SK-N-SH treated with all-trans-retinoic acid at 6 μM for 48 hours (cell line): ENCODE measurements around the gene RPL32.

Experiments
- PPARA ChIP-seq: fragments of 250-450 bp; sonication (Bioruptor Pico); IDR thresholded peaks from 2 replicates; pipeline ENCODE4 v1.5.0; 2020; ENCODE audit warnings: mild to moderate bottlenecking, borderline replicate concordance
- RARB ChIP-seq: fragments of 250-450 bp; sonication (Bioruptor Pico); IDR thresholded peaks from 2 replicates; pipeline ENCODE4 v1.8.0; 2021; ENCODE audit warnings: mild to moderate bottlenecking, moderate library complexity
- TCF4 ChIP-seq: fragments of 250-450 bp; sonication (Bioruptor Pico); IDR thresholded peaks from 2 replicates; pipeline ENCODE4 v1.8.0; 2021; ENCODE audit warnings: mild to moderate bottlenecking, moderate library complexity, borderline replicate concordance
- ZFP3 ChIP-seq: fragments of 250-450 bp; sonication (Bioruptor Pico); IDR thresholded peaks from 2 replicates; pipeline ENCODE4 v1.5.0; 2020; ENCODE audit warnings: mild to moderate bottlenecking, moderate library complexity
- ZFP30 ChIP-seq: fragments of 450-650 bp; formaldehyde crosslinking; IDR thresholded peaks from 2 replicates; pipeline ENCODE4 v1.5.0; 2022; ENCODE audit warnings: mild to moderate bottlenecking, moderate library complexity
- ZNF565 ChIP-seq: fragments of 450-650 bp; formaldehyde crosslinking; conservative IDR thresholded peaks from 2 replicates; pipeline ENCODE4 v1.5.0; 2020; ENCODE audit warnings: low read depth, mild to moderate bottlenecking, moderate library complexity
- ZNF8 ChIP-seq: fragments of 450-650 bp; formaldehyde crosslinking; IDR thresholded peaks from 2 replicates; pipeline ENCODE4 v1.5.0; 2020; ENCODE audit warnings: mild to moderate bottlenecking, moderate library complexity
- TF ChIP-seq, protein P1 (sequence below): fragments of 250-450 bp; sonication (Bioruptor Pico); IDR thresholded peaks from 2 replicates; pipeline ENCODE4 v1.5.0; 2020; ENCODE audit warnings: mild to moderate bottlenecking, moderate library complexity
- TF ChIP-seq, protein P2 (sequence below): fragments of 250-450 bp; sonication (Bioruptor Pico); IDR thresholded peaks from 2 replicates; pipeline ENCODE4 v1.8.0; 2020; ENCODE audit warnings: mild to moderate bottlenecking, moderate library complexity, borderline replicate concordance
- TF ChIP-seq, protein P3 (sequence below): fragments of 250-450 bp; sonication (Bioruptor Pico); IDR thresholded peaks from 2 replicates; pipeline ENCODE4 v1.5.1; 2021; ENCODE audit warnings: mild to moderate bottlenecking, moderate library complexity

DNA sequence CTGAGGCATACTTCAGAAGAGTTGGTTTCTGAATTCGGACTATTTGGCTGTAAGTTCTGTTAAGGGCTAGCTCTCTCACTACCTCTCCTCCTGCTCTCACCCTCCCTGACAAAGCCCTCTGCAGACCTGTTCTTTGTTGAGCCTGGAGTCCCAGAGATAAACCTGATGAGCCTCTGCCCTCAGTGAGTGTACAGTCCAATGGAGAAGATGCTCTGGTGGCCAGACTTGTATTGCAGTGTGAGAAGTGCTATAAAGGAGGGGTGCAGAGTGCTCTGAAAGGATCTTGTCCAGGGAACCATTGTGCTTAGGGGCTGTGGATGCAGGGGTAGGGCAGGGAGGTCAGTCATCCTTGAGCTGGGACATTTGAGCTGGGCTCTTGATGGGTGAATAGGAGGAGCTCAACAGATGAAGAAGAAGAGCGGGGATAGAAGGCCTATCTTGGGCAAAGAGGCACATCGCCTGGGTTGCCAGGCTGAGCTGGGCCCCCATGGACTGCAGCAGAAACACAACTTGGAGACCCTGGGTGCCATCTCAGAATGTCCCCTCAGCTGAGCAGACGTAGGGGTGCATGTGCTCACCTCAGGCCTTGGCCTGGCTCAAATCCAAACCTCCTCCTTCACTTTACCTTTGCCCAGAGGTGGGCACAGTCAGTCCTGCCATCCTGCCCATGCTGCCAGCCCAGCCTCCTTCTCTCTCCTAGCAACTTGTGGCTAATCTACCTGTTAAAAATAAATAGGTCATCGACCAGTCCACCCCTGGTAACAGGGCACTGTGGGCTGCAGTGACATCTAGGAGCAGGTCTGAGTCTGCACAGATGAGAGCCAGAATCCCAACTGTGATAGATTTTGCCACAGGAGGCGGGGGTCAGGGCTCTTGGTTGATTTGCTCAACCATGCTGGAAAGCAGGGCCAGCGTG lies 41.6 kb downstream of the RPL32 start:
- TF ChIP-seq ZFP3 (no peak), RARB (CRISPR knock-in tag) (no peak), ZNF8 (CRISPR knock-in tag) (no peak), ZNF565 (CRISPR knock-in tag) (no peak), ZFP30 (no peak), TCF4 (CRISPR knock-in tag) (no peak), PPARA (CRISPR knock-in tag) (no peak)
- TF ChIP-seq, protein P1, sequence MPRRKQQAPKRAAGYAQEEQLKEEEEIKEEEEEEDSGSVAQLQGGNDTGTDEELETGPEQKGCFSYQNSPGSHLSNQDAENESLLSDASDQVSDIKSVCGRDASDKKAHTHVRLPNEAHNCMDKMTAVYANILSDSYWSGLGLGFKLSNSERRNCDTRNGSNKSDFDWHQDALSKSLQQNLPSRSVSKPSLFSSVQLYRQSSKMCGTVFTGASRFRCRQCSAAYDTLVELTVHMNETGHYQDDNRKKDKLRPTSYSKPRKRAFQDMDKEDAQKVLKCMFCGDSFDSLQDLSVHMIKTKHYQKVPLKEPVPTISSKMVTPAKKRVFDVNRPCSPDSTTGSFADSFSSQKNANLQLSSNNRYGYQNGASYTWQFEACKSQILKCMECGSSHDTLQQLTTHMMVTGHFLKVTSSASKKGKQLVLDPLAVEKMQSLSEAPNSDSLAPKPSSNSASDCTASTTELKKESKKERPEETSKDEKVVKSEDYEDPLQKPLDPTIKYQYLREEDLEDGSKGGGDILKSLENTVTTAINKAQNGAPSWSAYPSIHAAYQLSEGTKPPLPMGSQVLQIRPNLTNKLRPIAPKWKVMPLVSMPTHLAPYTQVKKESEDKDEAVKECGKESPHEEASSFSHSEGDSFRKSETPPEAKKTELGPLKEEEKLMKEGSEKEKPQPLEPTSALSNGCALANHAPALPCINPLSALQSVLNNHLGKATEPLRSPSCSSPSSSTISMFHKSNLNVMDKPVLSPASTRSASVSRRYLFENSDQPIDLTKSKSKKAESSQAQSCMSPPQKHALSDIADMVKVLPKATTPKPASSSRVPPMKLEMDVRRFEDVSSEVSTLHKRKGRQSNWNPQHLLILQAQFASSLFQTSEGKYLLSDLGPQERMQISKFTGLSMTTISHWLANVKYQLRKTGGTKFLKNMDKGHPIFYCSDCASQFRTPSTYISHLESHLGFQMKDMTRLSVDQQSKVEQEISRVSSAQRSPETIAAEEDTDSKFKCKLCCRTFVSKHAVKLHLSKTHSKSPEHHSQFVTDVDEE (CRISPR knock-in tag) = no peak
- TF ChIP-seq, protein P2, sequence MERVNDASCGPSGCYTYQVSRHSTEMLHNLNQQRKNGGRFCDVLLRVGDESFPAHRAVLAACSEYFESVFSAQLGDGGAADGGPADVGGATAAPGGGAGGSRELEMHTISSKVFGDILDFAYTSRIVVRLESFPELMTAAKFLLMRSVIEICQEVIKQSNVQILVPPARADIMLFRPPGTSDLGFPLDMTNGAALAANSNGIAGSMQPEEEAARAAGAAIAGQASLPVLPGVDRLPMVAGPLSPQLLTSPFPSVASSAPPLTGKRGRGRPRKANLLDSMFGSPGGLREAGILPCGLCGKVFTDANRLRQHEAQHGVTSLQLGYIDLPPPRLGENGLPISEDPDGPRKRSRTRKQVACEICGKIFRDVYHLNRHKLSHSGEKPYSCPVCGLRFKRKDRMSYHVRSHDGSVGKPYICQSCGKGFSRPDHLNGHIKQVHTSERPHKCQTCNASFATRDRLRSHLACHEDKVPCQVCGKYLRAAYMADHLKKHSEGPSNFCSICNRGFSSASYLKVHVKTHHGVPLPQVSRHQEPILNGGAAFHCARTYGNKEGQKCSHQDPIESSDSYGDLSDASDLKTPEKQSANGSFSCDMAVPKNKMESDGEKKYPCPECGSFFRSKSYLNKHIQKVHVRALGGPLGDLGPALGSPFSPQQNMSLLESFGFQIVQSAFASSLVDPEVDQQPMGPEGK (CRISPR knock-in tag) = no peak
- TF ChIP-seq, protein P3, sequence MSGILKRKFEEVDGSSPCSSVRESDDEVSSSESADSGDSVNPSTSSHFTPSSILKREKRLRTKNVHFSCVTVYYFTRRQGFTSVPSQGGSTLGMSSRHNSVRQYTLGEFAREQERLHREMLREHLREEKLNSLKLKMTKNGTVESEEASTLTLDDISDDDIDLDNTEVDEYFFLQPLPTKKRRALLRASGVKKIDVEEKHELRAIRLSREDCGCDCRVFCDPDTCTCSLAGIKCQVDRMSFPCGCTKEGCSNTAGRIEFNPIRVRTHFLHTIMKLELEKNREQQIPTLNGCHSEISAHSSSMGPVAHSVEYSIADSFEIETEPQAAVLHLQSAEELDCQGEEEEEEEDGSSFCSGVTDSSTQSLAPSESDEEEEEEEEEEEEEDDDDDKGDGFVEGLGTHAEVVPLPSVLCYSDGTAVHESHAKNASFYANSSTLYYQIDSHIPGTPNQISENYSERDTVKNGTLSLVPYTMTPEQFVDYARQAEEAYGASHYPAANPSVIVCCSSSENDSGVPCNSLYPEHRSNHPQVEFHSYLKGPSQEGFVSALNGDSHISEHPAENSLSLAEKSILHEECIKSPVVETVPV (CRISPR knock-in tag) = no peak
